ENCODE data around the gene PXT1.

PXT1 gene

GRCh38 chr6:36386495-36387439, 55.9 kb downstream of the PXT1 start:
- Histone ChIP-seq H3K36me3 (no peaks in the 10 kb centered on the region), H3K27ac (no peak overlapping the region; the same call in 1 of the 2 replicates), H3K4me3 (ENCODE audit: low read depth, low read length) (no peak overlapping the region), H3K27me3 (ENCODE audit: insufficient read depth, low read depth, severe bottlenecking) (no peaks in the 10 kb centered on the region), H3K9me3 (ENCODE audit: severe bottlenecking) (no peaks in the 10 kb centered on the region)
- no peak for DNase-seq
- TF ChIP-seq CTCF (IDR thresholded peaks at IDR 0.05; ENCODE audit: low read depth, low read length) = no peak

GRCh38 chr6:36384095-36384494, 58.6 kb downstream of the PXT1 start:
- no peak for TF ChIP-seq CTCF (IDR thresholded peaks at IDR 0.05; ENCODE audit: low read depth, low read length)
- Histone ChIP-seq H3K4me3 (ENCODE audit: low read depth, low read length) (no peak overlapping the region), H3K27me3 (ENCODE audit: insufficient read depth, low read depth, severe bottlenecking) (no peaks in the 10 kb centered on the region), H3K36me3 (no peaks in the 10 kb centered on the region), H3K27ac (no peak overlapping the region), H3K9me3 (ENCODE audit: severe bottlenecking) (no peaks in the 10 kb centered on the region)
- no peak for DNase-seq

- no peak for TF ChIP-seq CTCF (IDR thresholded peaks at IDR 0.05; ENCODE audit: low read depth, low read length)
- DNase-seq = no peak
- H3K27me3 ChIP-seq (ENCODE audit: insufficient read depth, low read depth, severe bottlenecking) = no peaks in the 10 kb centered on the region
- H3K9me3 ChIP-seq (ENCODE audit: severe bottlenecking) = no peaks in the 10 kb centered on the region
- H3K4me3 ChIP-seq (ENCODE audit: low read depth, low read length) = no peak overlapping the region
- no peak overlapping the region for H3K27ac ChIP-seq
- H3K36me3 ChIP-seq = no peaks in the 10 kb centered on the region
Observed at GRCh38 chr6:36383606-36384005, 59.0 kb downstream of the PXT1 start.

GRCh38 chr6:36382976-36383375, 59.7 kb downstream of the PXT1 start:
- no peaks in the 10 kb centered on the region for H3K36me3 ChIP-seq
- no peak for TF ChIP-seq CTCF (IDR thresholded peaks at IDR 0.05; ENCODE audit: low read depth, low read length)
- H3K27ac ChIP-seq = no peak overlapping the region
- H3K9me3 ChIP-seq (ENCODE audit: severe bottlenecking) = no peaks in the 10 kb centered on the region
- H3K4me3 ChIP-seq (ENCODE audit: low read depth, low read length) = no peak overlapping the region
- no peak for DNase-seq
- no peaks in the 10 kb centered on the region for H3K27me3 ChIP-seq (ENCODE audit: insufficient read depth, low read depth, severe bottlenecking)

- no peak overlapping the region for H3K4me3 ChIP-seq (ENCODE audit: low read depth, low read length)
- H3K36me3 ChIP-seq = no peaks in the 10 kb centered on the region
- no peak for TF ChIP-seq CTCF (IDR thresholded peaks at IDR 0.05; ENCODE audit: low read depth, low read length)
- H3K27me3 ChIP-seq (ENCODE audit: insufficient read depth, low read depth, severe bottlenecking) = no peaks in the 10 kb centered on the region
- H3K9me3 ChIP-seq (ENCODE audit: severe bottlenecking) = no peaks in the 10 kb centered on the region
- H3K27ac ChIP-seq = no peak overlapping the region
- DNase-seq = no peak
Observed at GRCh38 chr6:36381502-36382389, 60.9 kb downstream of the PXT1 start.
